Epithelial cell of proximal tubule (primary cell): ENCODE measurements around the gene SCAPER. TPM values are rescaled to one million over a fixed set of nuclear protein-coding genes. Genes with fewer than 3 reads are reported as not detected.
"Not testable (repeated sequence)": the region's sequence is repeated elsewhere in the genome, so short reads cannot be mapped to it uniquely, and the experiment has no call there.

Experiments
- DNase-seq: peaks from one replicate; pipeline ENCODE4 v3.0.0-alpha.2; 2011; ENCODE audit warnings: low read depth
- H3K4me3 ChIP-seq: 2 replicates; pipeline ENCODE4 v1.5.1; 2011; ENCODE audit warnings: low read depth, mild to moderate bottlenecking, low read length
- total RNA-seq: library from RNA; depleted of rRNA; stranded (reverse); fragments of >200 nt; gene quantifications from 2 replicates; pipeline ENCODE4 v1.2.3, GENCODE V29; 2015
- TF ChIP-seq, protein P1 (sequence below): conservative IDR thresholded peaks from 2 replicates; pipeline ENCODE4 v1.5.1; 2012; ENCODE audit warnings: low read depth, mild to moderate bottlenecking, low read length

Gene SCAPER
- total RNA-seq, 1 donor from 2014 or later: 13.3 TPM

DNA sequence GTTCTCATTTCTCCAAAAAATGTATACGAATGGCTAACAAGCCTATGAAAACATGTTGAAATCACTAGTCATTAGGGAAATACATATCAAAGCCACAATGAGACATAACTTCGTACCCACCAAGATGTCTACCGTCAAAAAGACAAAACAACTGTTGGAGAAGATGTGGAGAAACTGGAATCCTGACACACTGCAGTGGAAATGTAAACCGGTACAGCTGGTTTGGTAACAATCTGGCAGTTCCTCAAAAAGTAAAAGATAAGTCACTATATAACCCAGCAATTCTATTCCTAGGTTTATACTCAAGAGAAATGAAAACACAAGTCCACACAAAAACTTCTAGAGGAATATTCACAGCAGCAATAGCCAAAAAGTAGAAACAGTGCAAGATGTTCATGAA, 7.0 kb downstream of the SCAPER start:
- TF ChIP-seq, protein P1, sequence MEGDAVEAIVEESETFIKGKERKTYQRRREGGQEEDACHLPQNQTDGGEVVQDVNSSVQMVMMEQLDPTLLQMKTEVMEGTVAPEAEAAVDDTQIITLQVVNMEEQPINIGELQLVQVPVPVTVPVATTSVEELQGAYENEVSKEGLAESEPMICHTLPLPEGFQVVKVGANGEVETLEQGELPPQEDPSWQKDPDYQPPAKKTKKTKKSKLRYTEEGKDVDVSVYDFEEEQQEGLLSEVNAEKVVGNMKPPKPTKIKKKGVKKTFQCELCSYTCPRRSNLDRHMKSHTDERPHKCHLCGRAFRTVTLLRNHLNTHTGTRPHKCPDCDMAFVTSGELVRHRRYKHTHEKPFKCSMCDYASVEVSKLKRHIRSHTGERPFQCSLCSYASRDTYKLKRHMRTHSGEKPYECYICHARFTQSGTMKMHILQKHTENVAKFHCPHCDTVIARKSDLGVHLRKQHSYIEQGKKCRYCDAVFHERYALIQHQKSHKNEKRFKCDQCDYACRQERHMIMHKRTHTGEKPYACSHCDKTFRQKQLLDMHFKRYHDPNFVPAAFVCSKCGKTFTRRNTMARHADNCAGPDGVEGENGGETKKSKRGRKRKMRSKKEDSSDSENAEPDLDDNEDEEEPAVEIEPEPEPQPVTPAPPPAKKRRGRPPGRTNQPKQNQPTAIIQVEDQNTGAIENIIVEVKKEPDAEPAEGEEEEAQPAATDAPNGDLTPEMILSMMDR: no peak
- DNase-seq: no peak
- no peak overlapping the region for H3K4me3 ChIP-seq

GRCh38 chr15:76894174-76894573, 11.0 kb downstream of the SCAPER start:
- DNase-seq: no peak
- no peak overlapping the region for H3K4me3 ChIP-seq
- TF ChIP-seq, protein P1: no peak

- not testable (repeated sequence) for H3K4me3 ChIP-seq, DNase-seq
Observed at GRCh38 chr15:76892836-76893235, 12.3 kb downstream of the SCAPER start.

DNA sequence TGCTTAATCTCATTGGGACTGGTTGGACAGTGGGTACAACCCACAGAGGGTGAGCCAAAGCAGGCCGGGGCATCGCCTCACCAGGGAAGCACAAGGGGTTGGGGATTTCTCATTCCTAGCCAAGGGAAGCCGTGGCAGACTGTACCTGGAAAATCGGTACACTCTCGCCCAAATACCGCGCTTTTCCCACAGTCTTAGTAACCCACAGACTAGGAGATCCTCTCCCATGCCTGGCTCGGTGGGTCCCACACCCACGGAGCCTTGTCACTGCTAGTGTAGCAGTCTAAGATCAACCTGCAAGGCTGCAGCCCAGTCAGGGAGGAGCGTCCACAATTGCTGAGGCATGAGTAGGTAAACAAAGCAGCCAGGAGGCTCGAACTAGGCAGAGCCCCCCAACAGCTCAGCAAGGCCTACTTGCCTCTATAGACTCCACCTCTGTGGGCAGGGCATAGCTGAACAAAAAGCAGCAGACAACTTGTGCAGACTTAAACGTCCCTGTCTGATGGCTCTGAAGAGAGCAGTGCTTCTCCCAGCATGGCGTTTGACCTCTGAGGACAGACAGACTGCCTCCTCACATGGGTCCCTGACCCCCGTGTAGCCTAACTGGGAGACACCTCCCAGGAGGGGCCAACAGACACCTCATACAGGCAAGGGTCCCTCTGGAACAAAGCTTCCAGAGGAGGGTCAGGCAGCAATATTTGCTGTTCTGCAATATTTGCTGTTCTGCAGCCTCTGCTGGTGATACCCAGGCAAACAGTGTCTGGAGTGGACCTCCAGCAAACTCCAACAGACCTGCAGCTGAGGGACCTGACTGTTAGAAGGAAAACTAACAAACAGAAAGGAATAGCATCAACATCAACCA, 17.6 kb downstream of the SCAPER start:
- not testable (repeated sequence) for DNase-seq, H3K4me3 ChIP-seq

GRCh38 chr15:76885212-76885611, 19.9 kb downstream of the SCAPER start:
- TF ChIP-seq, protein P1: no peak
- no peak overlapping the region for H3K4me3 ChIP-seq
- DNase-seq: no peak

DNA sequence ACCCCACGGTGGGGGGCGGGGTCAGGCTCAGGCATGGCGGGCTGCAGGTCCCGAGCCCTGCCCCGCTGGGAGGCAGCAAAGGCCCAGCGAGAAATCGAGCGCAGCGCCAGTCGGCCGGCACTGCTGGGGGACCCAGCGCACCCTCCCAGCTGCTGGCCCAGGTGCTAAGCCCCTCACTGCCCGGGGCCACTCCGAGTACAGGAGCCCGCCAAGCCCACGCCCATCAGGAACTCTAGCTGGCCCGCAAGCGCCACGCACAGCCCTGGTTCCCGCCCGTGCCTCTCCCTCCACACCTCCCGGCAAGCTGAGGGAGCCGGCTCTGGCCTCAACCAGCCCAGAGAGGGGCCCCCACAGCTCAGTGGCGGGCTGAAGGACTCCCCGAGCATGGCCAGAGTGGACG, 29.2 kb downstream of the SCAPER start:
- no peak for DNase-seq
- TF ChIP-seq, protein P1: no peak
- H3K4me3 ChIP-seq: no peak overlapping the region

DNA sequence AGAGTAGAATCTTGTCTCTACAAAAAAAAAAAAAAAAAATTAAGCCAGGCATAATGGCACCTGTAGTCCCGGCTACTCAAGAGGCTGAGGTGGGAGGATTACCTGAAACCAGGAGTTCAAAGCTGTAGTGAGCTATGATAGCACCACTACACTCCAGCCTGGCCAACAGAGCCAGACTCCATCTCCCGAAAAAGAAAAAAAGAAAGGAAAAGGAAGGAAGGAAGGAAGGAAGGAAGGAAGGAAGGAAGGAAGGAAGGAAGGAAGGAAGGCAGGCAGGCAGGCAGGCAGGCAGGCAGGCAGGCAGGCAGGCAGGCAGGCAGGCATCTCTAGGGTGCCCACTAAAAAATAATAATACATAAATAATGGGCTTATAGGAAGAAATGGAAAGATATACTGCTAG, 32.1 kb downstream of the SCAPER start:
- H3K4me3 ChIP-seq, DNase-seq: not testable (repeated sequence)

- TF ChIP-seq, protein P1: no peak
- DNase-seq: no peak
- H3K4me3 ChIP-seq: no peak overlapping the region
Observed at GRCh38 chr15:76871930-76872329, 33.2 kb downstream of the SCAPER start.
